Neural cell (in vitro differentiated cells): ENCODE results near the gene CD180. TPM values are rescaled to one million over a fixed set of nuclear protein-coding genes. Genes with fewer than 3 reads are reported as not detected.
A peak's percentile ranks its signal among the peaks of the same experiment; 100 is the strongest.

Source experiments
- H2AFZ ChIP-seq: fragments of 200-600, 300-800 bp; sonication (generic), shearing (Covaris generic); 2 replicates; pipeline ENCODE4 v1.6.0; 2014; ENCODE audit warnings: low read depth, mild to moderate bottlenecking, antibody characterized with exemption, low read length, moderate library complexity
- H3F3A ChIP-seq: fragments of 200-600 bp; shearing (Covaris generic); 2 replicates; pipeline ENCODE4 v1.6.1; 2016; ENCODE audit warnings: mild to moderate bottlenecking, moderate library complexity, mixed read lengths, antibody characterized with exemption, low read length; ENCODE audit not compliant: insufficient read depth, poor library complexity, severe bottlenecking
- H3K27ac ChIP-seq: fragments of 200-600, 300-800 bp; sonication (generic), shearing (Covaris generic); 2 replicates; pipeline ENCODE4 v1.5.1; 2014; ENCODE audit warnings: mild to moderate bottlenecking, low read length, moderate library complexity
- H3K27me3 ChIP-seq: fragments of 300-800, 200-600 bp; sonication (generic), shearing (Covaris generic); 2 replicates; pipeline ENCODE4 v1.6.0; 2014; ENCODE audit warnings: mild to moderate bottlenecking, low read depth, low read length, moderate library complexity; ENCODE audit not compliant: insufficient read depth
- H3K36me3 ChIP-seq: fragments of 300-800, 200-600 bp; sonication (generic), shearing (Covaris generic); 2 replicates; pipeline ENCODE4 v1.5.1; 2014; ENCODE audit warnings: mild to moderate bottlenecking, antibody characterized with exemption, low read length, moderate library complexity; ENCODE audit not compliant: insufficient read depth
- H3K4me2 ChIP-seq: fragments of 300-800, 200-600 bp; sonication (generic), shearing (Covaris generic); 2 replicates; pipeline ENCODE4 v1.6.0; 2014; ENCODE audit warnings: mild to moderate bottlenecking, low read length
- H3K4me3 ChIP-seq: fragments of 300-800, 200-600 bp; sonication (generic), shearing (Covaris generic); 2 replicates; pipeline ENCODE4 v1.5.1; 2014; ENCODE audit warnings: mild to moderate bottlenecking, low read length, moderate library complexity
- H3K79me2 ChIP-seq: fragments of 200-600 bp; shearing (Covaris generic); replicated peaks from 2 replicates; pipeline ENCODE4 v1.6.0; 2014; ENCODE audit warnings: mild to moderate bottlenecking, low read length, moderate library complexity; ENCODE audit not compliant: insufficient read depth
- H3K9ac ChIP-seq: fragments of 300-800, 200-600 bp; sonication (generic), shearing (Covaris generic); 2 replicates; pipeline ENCODE4 v1.6.1; 2016; ENCODE audit warnings: mild to moderate bottlenecking, low read length, mixed read lengths
- H3K9me2 ChIP-seq: fragments of 200-600 bp; shearing (Covaris generic); 2 replicates; pipeline ENCODE4 v1.6.1; 2016; ENCODE audit warnings: mild to moderate bottlenecking, low read length, mixed read lengths; ENCODE audit not compliant: insufficient read depth
- H3K9me3 ChIP-seq: fragments of 200-600, 300-800 bp; sonication (generic), shearing (Covaris generic); 2 replicates; pipeline ENCODE4 v1.6.1; 2016; ENCODE audit warnings: mild to moderate bottlenecking, mixed run types, low read length, moderate library complexity, mixed read lengths
- H4K20me1 ChIP-seq: fragments of 200-600 bp; shearing (Covaris generic); 2 replicates; pipeline ENCODE4 v1.6.1; 2016; ENCODE audit warnings: mild to moderate bottlenecking, mixed run types; ENCODE audit not compliant: insufficient read depth
- EP300 ChIP-seq: fragments of 450-650 bp; conservative IDR thresholded peaks from 2 replicates; pipeline ENCODE4 v1.6.1; 2014; ENCODE audit warnings: antibody characterized with exemption, mild to moderate bottlenecking, moderate library complexity; ENCODE audit not compliant: poor library complexity, severe bottlenecking
- EZH2 ChIP-seq: fragments of 200-600, 300-800 bp; shearing (Covaris generic), sonication (generic); IDR thresholded peaks from 2 replicates; pipeline ENCODE4 v1.6.1; 2014; ENCODE audit warnings: antibody characterized with exemption, low read length, borderline replicate concordance, mild to moderate bottlenecking; ENCODE audit not compliant: insufficient read depth, poor library complexity, severe bottlenecking
- MXI1 ChIP-seq: fragments of 450-650 bp; conservative IDR thresholded peaks from 2 replicates; pipeline ENCODE4 v1.6.1; 2014; ENCODE audit warnings: antibody characterized with exemption, mild to moderate bottlenecking; ENCODE audit not compliant: poor library complexity, severe bottlenecking
- POLR2AphosphoS5 ChIP-seq: IDR thresholded peaks from 2 replicates; pipeline ENCODE4 v1.6.1; 2012
- RAD21 ChIP-seq: fragments of 450-650 bp; conservative IDR thresholded peaks from 2 replicates; pipeline ENCODE4 v1.6.1; 2014; ENCODE audit warnings: antibody characterized with exemption, mild to moderate bottlenecking, moderate library complexity
- SMC3 ChIP-seq: fragments of 450-650 bp; conservative IDR thresholded peaks from 2 replicates; pipeline ENCODE4 v1.6.1; 2014; ENCODE audit warnings: antibody characterized with exemption, mild to moderate bottlenecking, moderate library complexity; ENCODE audit not compliant: poor library complexity
- TAF1 ChIP-seq: IDR thresholded peaks from 2 replicates; pipeline ENCODE4 v1.6.1; 2012; ENCODE audit warnings: low read depth
- polyA plus RNA-seq: library from polyadenylated mRNA; depleted of rRNA; stranded (reverse); fragments of >200 nt; gene quantifications from 2 replicates; pipeline ENCODE4 v1.2.3, GENCODE V29; 2014
- TF ChIP-seq, protein P1 (sequence below): fragments of 450-650 bp; IDR thresholded peaks from 2 replicates; pipeline ENCODE4 v1.5.1; 2014; ENCODE audit warnings: antibody characterized with exemption, mild to moderate bottlenecking, moderate library complexity; ENCODE audit not compliant: poor library complexity, severe bottlenecking
- TF ChIP-seq, protein P2 (sequence below): IDR thresholded peaks from 2 replicates; pipeline ENCODE4 v1.6.1; 2012; ENCODE audit warnings: borderline replicate concordance

CD180 gene
- polyA plus RNA-seq, 1 donor from 2014 or later = not detected

DNA sequence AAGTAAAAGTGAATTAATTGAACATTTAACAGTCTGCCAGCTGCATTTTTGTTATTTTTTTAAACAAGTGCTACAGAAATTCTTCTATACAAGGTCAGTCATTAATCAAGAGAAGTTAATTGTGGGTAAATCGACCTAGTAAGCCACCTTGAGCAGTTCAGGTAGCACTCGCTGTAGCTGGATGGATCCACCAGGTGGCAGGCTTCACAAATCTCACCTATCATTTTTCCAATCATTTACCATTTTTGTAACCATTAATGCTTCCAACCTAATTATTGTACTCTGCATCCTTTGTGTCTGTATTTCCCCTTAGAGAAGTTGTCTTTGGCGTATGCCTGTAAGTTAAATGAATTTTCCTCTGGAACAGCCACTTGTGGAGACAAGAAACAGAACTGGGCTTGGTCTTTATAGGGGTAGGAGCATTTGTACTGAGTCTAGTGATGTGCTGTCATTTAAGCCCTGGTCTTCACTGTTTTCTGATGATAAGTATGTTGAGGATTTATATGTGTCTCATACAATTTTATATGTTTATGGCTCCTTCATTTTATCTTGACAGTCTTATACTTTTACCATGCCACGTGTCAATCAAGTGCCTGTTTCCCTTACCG is 39.5 kb downstream of the CD180 start:
- no peak overlapping the region for H3K9ac ChIP-seq
- H2AFZ ChIP-seq = no peak overlapping the region
- no peaks in the 10 kb centered on the region for H3F3A ChIP-seq
- no peaks in the 10 kb centered on the region for H3K27me3 ChIP-seq
- no peaks in the 10 kb centered on the region for H3K9me2 ChIP-seq
- H3K4me2 ChIP-seq = no peak overlapping the region
- no peaks in the 10 kb centered on the region for H3K79me2 ChIP-seq
- H3K9me3 ChIP-seq = no peaks in the 10 kb centered on the region
- no peaks in the 10 kb centered on the region for H3K36me3 ChIP-seq
- no peak overlapping the region for H3K27ac ChIP-seq
- no peak for TF ChIP-seq MXI1
- TF ChIP-seq, protein P1, sequence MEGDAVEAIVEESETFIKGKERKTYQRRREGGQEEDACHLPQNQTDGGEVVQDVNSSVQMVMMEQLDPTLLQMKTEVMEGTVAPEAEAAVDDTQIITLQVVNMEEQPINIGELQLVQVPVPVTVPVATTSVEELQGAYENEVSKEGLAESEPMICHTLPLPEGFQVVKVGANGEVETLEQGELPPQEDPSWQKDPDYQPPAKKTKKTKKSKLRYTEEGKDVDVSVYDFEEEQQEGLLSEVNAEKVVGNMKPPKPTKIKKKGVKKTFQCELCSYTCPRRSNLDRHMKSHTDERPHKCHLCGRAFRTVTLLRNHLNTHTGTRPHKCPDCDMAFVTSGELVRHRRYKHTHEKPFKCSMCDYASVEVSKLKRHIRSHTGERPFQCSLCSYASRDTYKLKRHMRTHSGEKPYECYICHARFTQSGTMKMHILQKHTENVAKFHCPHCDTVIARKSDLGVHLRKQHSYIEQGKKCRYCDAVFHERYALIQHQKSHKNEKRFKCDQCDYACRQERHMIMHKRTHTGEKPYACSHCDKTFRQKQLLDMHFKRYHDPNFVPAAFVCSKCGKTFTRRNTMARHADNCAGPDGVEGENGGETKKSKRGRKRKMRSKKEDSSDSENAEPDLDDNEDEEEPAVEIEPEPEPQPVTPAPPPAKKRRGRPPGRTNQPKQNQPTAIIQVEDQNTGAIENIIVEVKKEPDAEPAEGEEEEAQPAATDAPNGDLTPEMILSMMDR = peak; percentile 77
- TF ChIP-seq RAD21 = peak; percentile 70
- TF ChIP-seq EP300 = no peak
- TF ChIP-seq SMC3 = peak; percentile 81
- TF ChIP-seq POLR2AphosphoS5 = no peak
- no peak for TF ChIP-seq TAF1
- no peak for TF ChIP-seq EZH2
- TF ChIP-seq, protein P2, sequence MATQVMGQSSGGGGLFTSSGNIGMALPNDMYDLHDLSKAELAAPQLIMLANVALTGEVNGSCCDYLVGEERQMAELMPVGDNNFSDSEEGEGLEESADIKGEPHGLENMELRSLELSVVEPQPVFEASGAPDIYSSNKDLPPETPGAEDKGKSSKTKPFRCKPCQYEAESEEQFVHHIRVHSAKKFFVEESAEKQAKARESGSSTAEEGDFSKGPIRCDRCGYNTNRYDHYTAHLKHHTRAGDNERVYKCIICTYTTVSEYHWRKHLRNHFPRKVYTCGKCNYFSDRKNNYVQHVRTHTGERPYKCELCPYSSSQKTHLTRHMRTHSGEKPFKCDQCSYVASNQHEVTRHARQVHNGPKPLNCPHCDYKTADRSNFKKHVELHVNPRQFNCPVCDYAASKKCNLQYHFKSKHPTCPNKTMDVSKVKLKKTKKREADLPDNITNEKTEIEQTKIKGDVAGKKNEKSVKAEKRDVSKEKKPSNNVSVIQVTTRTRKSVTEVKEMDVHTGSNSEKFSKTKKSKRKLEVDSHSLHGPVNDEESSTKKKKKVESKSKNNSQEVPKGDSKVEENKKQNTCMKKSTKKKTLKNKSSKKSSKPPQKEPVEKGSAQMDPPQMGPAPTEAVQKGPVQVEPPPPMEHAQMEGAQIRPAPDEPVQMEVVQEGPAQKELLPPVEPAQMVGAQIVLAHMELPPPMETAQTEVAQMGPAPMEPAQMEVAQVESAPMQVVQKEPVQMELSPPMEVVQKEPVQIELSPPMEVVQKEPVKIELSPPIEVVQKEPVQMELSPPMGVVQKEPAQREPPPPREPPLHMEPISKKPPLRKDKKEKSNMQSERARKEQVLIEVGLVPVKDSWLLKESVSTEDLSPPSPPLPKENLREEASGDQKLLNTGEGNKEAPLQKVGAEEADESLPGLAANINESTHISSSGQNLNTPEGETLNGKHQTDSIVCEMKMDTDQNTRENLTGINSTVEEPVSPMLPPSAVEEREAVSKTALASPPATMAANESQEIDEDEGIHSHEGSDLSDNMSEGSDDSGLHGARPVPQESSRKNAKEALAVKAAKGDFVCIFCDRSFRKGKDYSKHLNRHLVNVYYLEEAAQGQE = no peak
- no peak overlapping the region for H3K4me3 ChIP-seq
- no peaks in the 10 kb centered on the region for H4K20me1 ChIP-seq

DNA sequence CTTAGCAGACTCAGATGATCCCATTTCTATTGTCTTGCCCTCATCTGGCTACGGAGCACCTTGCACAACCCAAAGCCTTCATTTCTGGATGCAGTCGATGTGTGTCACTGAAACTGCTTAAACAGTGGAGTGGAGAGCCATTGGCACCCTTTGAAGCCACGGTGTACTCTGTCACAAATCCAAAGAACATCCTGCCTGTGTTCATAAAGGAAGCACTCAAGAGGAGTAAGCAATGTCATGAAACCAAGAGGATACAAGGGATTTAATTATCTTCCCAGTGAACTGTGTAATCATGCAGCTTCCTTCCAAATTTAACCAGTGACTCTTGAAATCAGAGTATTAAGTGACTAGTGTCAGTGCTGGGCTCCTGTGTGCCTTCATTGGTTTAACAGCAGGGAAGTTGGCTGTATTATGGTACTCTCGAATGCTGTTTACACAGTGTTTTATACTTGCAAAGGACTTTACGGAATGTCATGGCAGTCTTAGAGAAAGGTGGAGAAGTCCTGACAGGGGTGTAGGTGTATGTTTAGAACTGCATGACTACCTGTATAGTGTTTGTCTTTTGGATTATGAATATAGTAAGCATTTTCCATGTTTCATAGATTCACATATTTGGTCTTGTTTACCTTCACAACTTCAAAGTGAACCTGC is 41.9 kb downstream of the CD180 start:
- TF ChIP-seq, protein P2 = no peak
- TF ChIP-seq SMC3 (no peak), EZH2 (no peak), MXI1 (no peak), RAD21 (no peak), POLR2AphosphoS5 (no peak), TAF1 (no peak), EP300 (no peak)
- TF ChIP-seq, protein P1 = no peak
- Histone ChIP-seq H3K4me3 (no peak overlapping the region), H3K27me3 (no peaks in the 10 kb centered on the region), H3F3A (no peaks in the 10 kb centered on the region), H3K9me2 (no peaks in the 10 kb centered on the region), H3K4me2 (no peak overlapping the region), H3K27ac (no peak overlapping the region), H4K20me1 (no peaks in the 10 kb centered on the region), H3K36me3 (no peaks in the 10 kb centered on the region), H3K9ac (no peak overlapping the region), H3K9me3 (no peaks in the 10 kb centered on the region), H3K79me2 (no peaks in the 10 kb centered on the region), H2AFZ (no peak overlapping the region)
